Liver (tissue), 9 donors: ENCODE measurements around the gene FKBP3. TPM values are rescaled to one million over a fixed set of nuclear protein-coding genes. Genes with fewer than 3 reads are reported as not detected.

Experiments used
- DNase-seq: peaks from one replicate; pipeline ENCODE4 v3.0.0-alpha.2; 2017; ENCODE audit warnings: low spot score
- H3K27ac ChIP-seq, 2 donors: one replicate each; pipeline ENCODE4 v1.7.0; 2013; ENCODE audit warnings: inconsistent platforms in 2 of 2, low read length in 2 of 2, control low read depth in 1 of 2, low read depth in 1 of 2, mild to moderate bottlenecking in 1 of 2
- H3K27me3 ChIP-seq, 4 donors: one replicate each; pipeline versions ENCODE4 v1.6.1 to v1.7.0; 2013; ENCODE audit warnings: low read length in 3 of 4, inconsistent platforms in 1 of 4, mild to moderate bottlenecking in 1 of 4, moderate library complexity in 1 of 4; ENCODE audit not compliant: control insufficient read depth in 4 of 4, insufficient read depth in 4 of 4
- H3K36me3 ChIP-seq, 4 donors: one replicate each; pipeline versions ENCODE4 v1.6.1 to v1.7.0; 2013; ENCODE audit warnings: low read length in 3 of 4, mild to moderate bottlenecking in 3 of 4, low read depth in 1 of 4, moderate library complexity in 1 of 4; ENCODE audit not compliant: control insufficient read depth in 4 of 4, insufficient read depth in 3 of 4
- H3K4me1 ChIP-seq, 4 donors: one replicate each; pipeline versions ENCODE4 v1.6.1 to v1.7.0; 2013; ENCODE audit warnings: low read length in 3 of 4, mild to moderate bottlenecking in 3 of 4, moderate library complexity in 1 of 4; ENCODE audit not compliant: control insufficient read depth in 4 of 4, insufficient read depth in 4 of 4
- H3K4me3 ChIP-seq, 3 donors: one replicate each; pipeline versions ENCODE4 v1.6.1 to v1.7.0; 2013; ENCODE audit warnings: low read length in 3 of 3, control low read depth in 1 of 3, low read depth in 1 of 3, mild to moderate bottlenecking in 1 of 3
- H3K9ac ChIP-seq, 2 donors: one replicate each; pipeline ENCODE4 v1.7.0; 2013; ENCODE audit warnings: low read length in 2 of 2, mild to moderate bottlenecking in 2 of 2, moderate library complexity in 2 of 2, control low read depth in 1 of 2, low read depth in 1 of 2
- H3K9me3 ChIP-seq, 4 donors: one replicate each; pipeline versions ENCODE4 v1.6.1 to v1.7.0; 2013; ENCODE audit warnings: low read length in 3 of 4; ENCODE audit not compliant: control insufficient read depth in 4 of 4
- ATF3 ChIP-seq: IDR thresholded peaks from 2 replicates; pipeline ENCODE4 v1.6.1; 2016; ENCODE audit warnings: antibody characterized with exemption
- CTCF ChIP-seq: fragments of 150-350 bp; IDR thresholded peaks from 2 replicates; pipeline ENCODE4 v1.5.1; 2017; ENCODE audit warnings: improper control_type of control experiment, low read depth, low read length; ENCODE audit not compliant: missing input control
- HNF4A ChIP-seq, 2 donors: conservative IDR thresholded peaks; 2 replicates each; pipeline ENCODE4 v1.6.1; 2016; ENCODE audit warnings: antibody characterized with exemption in 2 of 2, mild to moderate bottlenecking in 2 of 2
- HNF4G ChIP-seq: IDR thresholded peaks from 2 replicates; pipeline ENCODE4 v1.6.1; 2016; ENCODE audit warnings: antibody characterized with exemption
- NR2F2 ChIP-seq: IDR thresholded peaks from 2 replicates; pipeline ENCODE4 v1.6.1; 2016; ENCODE audit warnings: antibody characterized with exemption
- RAD21 ChIP-seq, 2 donors: IDR thresholded peaks; 2 replicates each; pipeline ENCODE4 v1.6.1; 2016; ENCODE audit warnings: antibody characterized with exemption in 2 of 2, mild to moderate bottlenecking in 2 of 2
- REST ChIP-seq: IDR thresholded peaks from 2 replicates; pipeline ENCODE4 v1.6.1; 2016; ENCODE audit warnings: antibody characterized with exemption, mild to moderate bottlenecking
- RXRA ChIP-seq, 2 donors: IDR thresholded peaks; 2 replicates each; pipeline ENCODE4 v1.6.1; 2017 to 2018; ENCODE audit warnings: antibody characterized with exemption in 2 of 2, mild to moderate bottlenecking in 1 of 2
- SP1 ChIP-seq: IDR thresholded peaks from 2 replicates; pipeline ENCODE4 v1.6.1; 2018; ENCODE audit warnings: antibody characterized with exemption, mild to moderate bottlenecking
- TAF1 ChIP-seq: conservative IDR thresholded peaks from 2 replicates; pipeline ENCODE4 v1.6.1; 2016; ENCODE audit warnings: antibody characterized with exemption, mild to moderate bottlenecking
- YY1 ChIP-seq: IDR thresholded peaks from 2 replicates; pipeline ENCODE4 v1.6.1; 2016; ENCODE audit warnings: antibody characterized with exemption, mild to moderate bottlenecking
- ZBTB33 ChIP-seq: IDR thresholded peaks from 2 replicates; pipeline ENCODE4 v1.6.1; 2016; ENCODE audit warnings: antibody characterized with exemption
- WGBS: extraction: QIAGEN DNeasy Blood & Tissue Kit; methylation state at CpG from one replicate; pipeline ENCODE4 v1.1.7; 2013; 5-methylcytosine and 5-hydroxymethylcytosine counted together
- polyA plus RNA-seq, 2 donors: library from polyadenylated mRNA; stranded (reverse) in 1 of 2; unstranded in 1 of 2; fragments of 200-250 nt in 1 of 2; fragments of >200 nt in 1 of 2; fragmentation: Nextera tagmentation in 1 of 2; extraction: Ambion mirVana in 1 of 2; gene quantifications; one replicate each; pipeline versions ENCODE4 v1.2.1 to v1.2.3, GENCODE V29; 2013 to 2015
- total RNA-seq, 2 donors: library from RNA; depleted of rRNA; stranded (reverse); fragments of >200 nt; gene quantifications; one replicate each; pipeline ENCODE4 v1.2.3, GENCODE V29; 2014
- TF ChIP-seq, protein P1 (sequence below): IDR thresholded peaks from 2 replicates; pipeline ENCODE4 v1.6.1; 2016; ENCODE audit warnings: antibody characterized with exemption
- donor health status: healthy.
- donor health status: healthy.
- donor health status: healthy.
- donor health status: healthy.
- donor health status: healthy.

FKBP3 gene
- total and polyA plus RNA-seq, 4 donors: 11.9 to 66.4 (median 25.7) TPM

DNA sequence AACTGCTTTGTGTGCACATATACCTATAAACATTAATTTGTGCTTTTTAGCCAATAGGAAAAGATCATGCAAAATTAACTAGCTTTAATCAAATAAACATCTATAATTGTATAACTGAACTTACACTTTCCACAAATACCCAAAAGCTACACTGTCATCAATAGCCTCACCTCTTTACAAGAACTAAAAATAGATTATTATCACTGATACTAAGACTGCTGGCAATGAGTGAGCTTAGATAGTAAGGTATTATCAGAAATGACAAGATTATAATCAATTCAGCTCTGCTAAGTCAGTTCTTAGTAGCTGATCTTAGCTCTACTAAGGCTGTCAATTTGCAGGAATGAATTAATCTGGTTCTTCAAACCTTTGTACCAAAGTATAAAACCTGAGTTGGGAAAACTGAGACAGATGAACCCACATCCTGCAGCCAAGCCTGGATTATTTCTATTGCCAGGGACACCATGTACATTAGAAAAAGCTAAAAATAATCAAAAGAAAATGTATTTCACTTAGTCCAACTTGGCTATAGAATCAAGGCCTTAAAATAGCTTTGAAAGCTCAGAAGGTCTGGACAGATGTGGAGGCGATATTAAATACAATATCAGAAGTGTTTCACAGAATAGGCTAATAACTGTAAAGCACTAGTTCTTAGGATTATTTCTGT lies 5.2 kb downstream of the FKBP3 start:
- no peaks in the 10 kb centered on the region for H3K9me3 ChIP-seq
- DNase-seq: no peak
- WGBS: 96% methylated on average over 1 of the region's 1 CpG
- peaks cover 0 to 5% (median 1%) of the 10 kb centered on the region in 4 donors for H3K4me1 ChIP-seq
- H3K27ac ChIP-seq: no peak overlapping the region
- no peak overlapping the region for H3K9ac ChIP-seq
- H3K36me3 ChIP-seq: peaks cover 0 to 11% (median 7%) of the 10 kb centered on the region in 4 donors
- H3K27me3 ChIP-seq: no peaks in the 10 kb centered on the region
- H3K4me3 ChIP-seq: no peak overlapping the region
- TF ChIP-seq CTCF (no peak), HNF4A (conservative IDR thresholded peaks at IDR 0.05) (no peak)
- TF ChIP-seq, protein P1, sequence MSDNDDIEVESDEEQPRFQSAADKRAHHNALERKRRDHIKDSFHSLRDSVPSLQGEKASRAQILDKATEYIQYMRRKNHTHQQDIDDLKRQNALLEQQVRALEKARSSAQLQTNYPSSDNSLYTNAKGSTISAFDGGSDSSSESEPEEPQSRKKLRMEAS: no peak

GRCh38 chr14:45125754-45126153 lies 8.5 kb downstream of the FKBP3 start:
- 100% methylated on average over 2 of the region's 2 CpGs for WGBS
- Histone ChIP-seq H3K9me3 (no peaks in the 10 kb centered on the region), H3K36me3 (peaks cover 1 to 29% (median 14%) of the 10 kb centered on the region in 4 donors), H3K27ac (no peak overlapping the region), H3K9ac (no peak overlapping the region), H3K27me3 (no peaks in the 10 kb centered on the region), H3K4me3 (no peak overlapping the region), H3K4me1 (no peaks in the 10 kb centered on the region)
- no peak for DNase-seq
- TF ChIP-seq, protein P1: no peak
- TF ChIP-seq RXRA (IDR thresholded peaks at IDR 0.05) (no peak), RAD21 (IDR thresholded peaks at IDR 0.05) (no peak), SP1 (no peak)

GRCh38 chr14:45123271-45123670 lies 11.0 kb downstream of the FKBP3 start:
- Histone ChIP-seq H3K27ac (no peak overlapping the region), H3K4me3 (no peak overlapping the region), H3K36me3 (peaks cover 2 to 34% (median 29%) of the 10 kb centered on the region in 4 donors), H3K27me3 (no peaks in the 10 kb centered on the region), H3K9me3 (no peaks in the 10 kb centered on the region), H3K4me1 (no peaks in the 10 kb centered on the region), H3K9ac (no peak overlapping the region)
- no peak for DNase-seq
- 97% methylated on average over 3 of the region's 3 CpGs for WGBS
- TF ChIP-seq TAF1 (no peak), REST (no peak), NR2F2 (no peak), ATF3 (no peak), HNF4G (no peak), RAD21 (IDR thresholded peaks at IDR 0.05) (no peak), ZBTB33 (no peak), HNF4A (conservative IDR thresholded peaks at IDR 0.05) (no peak), YY1 (no peak)
- TF ChIP-seq, protein P1: no peak
